ENCODE data around the gene RALGAPA2.
A peak's percentile ranks its signal among the peaks of the same experiment; 100 is the strongest.
"Not testable (repeated sequence)": the region's sequence is repeated elsewhere in the genome, so short reads cannot be mapped to it uniquely, and the experiment has no call there.

Gene RALGAPA2

GRCh38 chr20:20367575-20368417 lies 344.6 kb downstream of the RALGAPA2 start, which contains the start of gene INSM1:
TSS of gene INSM1 (plus strand) at chr20:20368104. CDS start at chr20:20368268, 164 bp downstream.
- no peak for DNase-seq (ENCODE audit: low spot score)

GRCh38 chr20:20366876-20367574 lies 345.4 kb downstream of the RALGAPA2 start:
- DNase-seq (ENCODE audit: low spot score), result no peak

- no peak for DNase-seq (ENCODE audit: low spot score)
Observed at GRCh38 chr20:20366551-20366875, 345.9 kb downstream of the RALGAPA2 start.

GRCh38 chr20:20365480-20366161 lies 346.8 kb downstream of the RALGAPA2 start:
- DNase-seq (ENCODE audit: low spot score), result no peak

GRCh38 chr20:20364593-20365479 lies 347.6 kb downstream of the RALGAPA2 start:
- DNase-seq (ENCODE audit: low spot score), result no peak

- no peak for DNase-seq (ENCODE audit: low spot score)
Observed at GRCh38 chr20:20363799-20364592, 348.4 kb downstream of the RALGAPA2 start.

GRCh38 chr20:20363434-20363798 lies 349.0 kb downstream of the RALGAPA2 start:
- no peak for DNase-seq (ENCODE audit: low spot score)

GRCh38 chr20:20362774-20363433 lies 349.5 kb downstream of the RALGAPA2 start:
- DNase-seq (ENCODE audit: low spot score), result no peak

- DNase-seq (ENCODE audit: low spot score), result peak; percentile 85
Observed at GRCh38 chr20:20360464-20360863, 352.0 kb downstream of the RALGAPA2 start.

- no peak for DNase-seq (ENCODE audit: low spot score)
Observed at GRCh38 chr20:20359628-20360027, 352.8 kb downstream of the RALGAPA2 start.

- no peak for DNase-seq (ENCODE audit: low spot score)
Observed at GRCh38 chr20:20358801-20359200, 353.6 kb downstream of the RALGAPA2 start.

GRCh38 chr20:20355503-20355902 lies 356.9 kb downstream of the RALGAPA2 start:
- DNase-seq (ENCODE audit: low spot score), result not testable (repeated sequence)

GRCh38 chr20:20353576-20353975 lies 358.9 kb downstream of the RALGAPA2 start:
- DNase-seq (ENCODE audit: low spot score), result no peak

- DNase-seq (ENCODE audit: low spot score), result no peak
Observed at GRCh38 chr20:20344476-20344875, 368.0 kb downstream of the RALGAPA2 start.

- no peak for DNase-seq (ENCODE audit: low spot score)
Observed at GRCh38 chr20:20343932-20344331, 368.5 kb downstream of the RALGAPA2 start.

Measured in AG20443 (cell line).